HG02588 (cell line): Measurements from ENCODE around the gene TLDC2.
"Not testable (repeated sequence)": the region's sequence is repeated elsewhere in the genome, so short reads cannot be mapped to it uniquely, and the experiment has no call there.

Experiments used
- ATAC-seq: cut with Tn5 transposase; IDR thresholded peaks from one replicate; pipeline ENCODE4 v1.9.1; 2021; ENCODE audit warnings: mild to moderate bottlenecking, moderate library complexity; ENCODE audit not compliant: unreplicated experiment

TLDC2 gene

DNA sequence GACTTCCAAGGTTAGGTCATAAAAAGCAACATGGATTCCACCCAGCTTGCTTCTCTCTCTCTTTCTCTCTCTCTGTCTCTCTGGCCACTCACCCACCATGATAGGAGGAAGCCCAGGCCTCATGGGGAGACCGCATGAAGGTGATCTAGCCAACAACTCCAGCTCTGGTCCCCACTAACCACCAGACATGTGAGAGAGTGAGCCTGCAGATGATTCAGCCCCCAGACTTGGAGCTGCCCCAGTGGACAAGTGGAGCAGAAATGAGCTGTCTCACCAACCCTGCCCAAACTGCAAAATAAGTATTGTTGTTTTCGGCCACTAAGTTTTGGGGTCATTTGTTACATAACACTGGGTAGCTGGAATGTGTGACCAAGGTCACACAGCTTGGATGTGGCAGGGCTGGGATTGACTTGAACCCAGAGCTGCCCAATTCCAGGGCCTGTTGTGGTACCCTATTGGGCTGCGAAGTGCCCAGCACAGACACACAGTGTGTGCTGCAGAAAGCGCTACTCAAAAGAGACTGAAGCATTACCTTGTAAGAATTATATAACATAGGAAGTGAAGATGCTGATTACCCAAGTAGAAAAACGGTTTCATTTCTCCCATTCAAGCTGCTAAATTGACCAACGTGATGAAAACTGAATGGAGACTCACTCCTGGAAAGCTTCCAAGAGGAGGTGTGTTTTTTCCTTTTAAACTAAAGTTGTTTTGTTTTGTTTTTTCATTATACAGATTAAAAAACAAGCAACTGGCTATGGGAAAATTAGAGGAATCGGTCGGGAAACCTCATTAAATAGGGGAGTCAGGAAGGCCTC is 9.1 kb upstream of the TLDC2 start:
- ATAC-seq, result no peak

DNA sequence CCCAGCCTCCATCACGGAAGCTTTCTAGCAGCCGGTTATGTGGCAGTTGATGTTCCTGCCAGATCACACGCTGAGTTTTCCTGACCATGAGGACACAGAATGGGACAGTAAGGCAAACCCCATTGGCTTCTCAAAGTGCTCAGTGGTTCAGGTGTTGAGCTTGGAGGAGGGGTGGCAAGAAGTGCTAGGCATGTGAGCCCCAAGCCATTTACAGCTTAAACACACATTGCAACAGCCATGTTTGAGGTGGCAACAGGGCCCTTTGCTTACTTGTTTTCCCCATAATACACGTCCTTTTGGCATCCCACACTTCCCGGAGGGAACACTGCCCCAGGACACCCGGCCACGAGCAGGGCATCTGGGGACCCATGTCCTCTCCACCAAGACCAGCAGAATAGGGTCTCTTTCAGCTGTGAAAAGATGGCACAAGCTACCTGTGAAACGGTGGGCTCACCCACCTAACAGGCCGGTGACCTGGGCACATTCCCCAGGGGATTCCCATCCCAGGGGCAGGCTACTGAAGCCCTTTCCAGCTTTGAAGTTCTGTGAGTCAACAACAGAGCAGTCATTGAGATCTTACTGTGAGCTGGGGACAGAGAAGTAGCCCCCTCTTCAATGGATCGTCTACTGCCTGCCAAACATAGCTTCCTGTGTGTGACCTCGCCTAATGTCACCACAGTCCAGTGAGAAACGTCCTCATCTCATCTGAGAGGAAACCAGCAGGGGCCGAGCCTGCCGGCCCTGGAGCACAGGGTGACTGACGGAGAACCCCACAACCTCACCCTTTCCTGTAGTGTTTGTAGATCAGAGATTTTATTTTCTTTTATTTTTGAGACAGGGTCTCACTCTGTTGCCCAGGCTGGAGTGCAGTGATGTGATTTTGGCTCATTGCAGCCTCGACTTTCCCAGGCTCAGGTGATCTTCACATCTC is 4.0 kb upstream of the TLDC2 start:
- ATAC-seq, result no peak

DNA sequence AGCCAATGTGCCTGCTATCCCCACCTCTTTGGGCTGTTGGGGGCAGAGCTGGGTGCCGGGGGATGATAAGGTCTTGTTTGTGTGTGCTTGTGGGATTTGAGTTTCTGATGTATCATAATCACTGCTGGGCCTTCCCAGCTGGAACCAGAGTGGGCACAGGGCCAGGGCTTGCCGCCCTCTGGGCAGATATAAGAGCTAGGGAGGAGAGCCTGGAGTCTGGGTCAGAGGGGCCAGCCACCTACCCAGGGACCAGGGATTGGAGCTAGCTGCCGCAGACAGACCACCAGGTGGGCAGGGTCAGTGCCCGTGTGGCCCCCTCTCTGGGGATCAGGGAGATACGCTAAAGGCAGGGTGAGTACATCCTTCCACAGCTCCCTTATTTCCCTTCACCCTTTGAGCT is 3.1 kb upstream of the TLDC2 start:
- no peak for ATAC-seq

DNA sequence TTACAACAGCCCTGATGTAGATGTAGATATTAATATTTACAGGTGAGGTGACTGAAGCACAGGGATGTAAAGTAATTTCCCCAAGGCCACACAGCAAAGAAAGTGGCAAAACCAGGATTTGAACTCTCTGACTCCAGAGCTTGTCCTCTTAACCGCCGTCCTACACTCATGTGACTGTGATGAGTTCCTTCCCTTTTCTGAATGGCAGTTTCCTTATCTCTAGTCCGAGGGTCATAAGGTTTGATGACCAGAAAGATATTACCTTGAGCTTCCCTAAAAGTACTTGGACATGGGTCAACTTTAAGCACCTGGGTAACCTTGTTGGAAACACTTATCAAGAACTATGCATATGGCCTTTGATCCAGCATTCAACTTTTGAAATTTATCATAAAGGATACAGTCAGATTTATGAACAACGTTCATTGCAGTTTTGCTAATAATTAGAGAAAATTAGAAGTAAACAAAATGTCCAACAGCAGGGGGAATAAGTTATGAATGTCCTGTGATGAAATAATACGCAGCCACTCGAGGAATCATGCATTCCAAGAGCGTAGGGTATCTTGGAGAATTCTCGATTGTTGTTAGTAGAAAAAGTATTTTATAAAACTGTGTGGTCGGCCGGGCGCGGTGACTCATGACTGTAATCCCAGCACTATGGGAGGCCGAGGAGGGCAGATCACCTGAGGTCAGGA is 2.3 kb upstream of the TLDC2 start:
- ATAC-seq, result no peak

DNA sequence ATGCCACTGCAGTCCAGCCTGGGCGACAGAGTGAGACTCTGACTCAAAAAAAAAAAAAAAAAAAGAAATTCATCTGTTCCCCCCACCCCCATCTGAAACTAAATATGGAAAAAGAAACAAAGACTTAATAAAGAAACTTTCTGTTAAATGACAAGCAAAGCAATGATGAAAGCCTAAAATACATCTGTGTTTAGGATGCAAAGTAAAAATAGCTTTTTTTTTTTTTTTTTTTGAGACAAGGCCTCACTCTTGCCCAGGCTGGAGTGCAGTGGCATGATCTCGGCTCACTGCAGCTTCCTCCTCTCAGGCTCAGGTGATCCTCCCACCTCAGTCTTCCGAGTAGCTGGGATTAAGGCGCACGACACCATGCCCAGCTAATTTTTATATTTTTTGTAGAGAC is 845 bp upstream of the TLDC2 start:
- not testable (repeated sequence) for ATAC-seq

DNA sequence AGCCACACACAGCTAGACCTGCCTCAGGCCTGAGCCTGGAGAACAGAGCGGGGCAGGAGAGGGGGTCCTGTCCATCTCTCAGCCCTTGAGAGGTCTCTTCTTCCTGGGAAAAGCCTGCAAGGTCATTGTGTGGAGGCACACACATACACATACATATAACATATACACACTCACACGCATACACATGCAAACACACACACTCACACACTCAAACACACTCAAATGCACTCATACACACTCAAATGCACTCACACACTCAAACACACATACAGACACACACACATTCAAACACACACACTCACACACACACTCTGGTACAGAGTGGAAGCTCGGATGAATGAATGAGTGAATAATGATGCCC is 515 bp downstream of the TLDC2 start:
- no peak for ATAC-seq

DNA sequence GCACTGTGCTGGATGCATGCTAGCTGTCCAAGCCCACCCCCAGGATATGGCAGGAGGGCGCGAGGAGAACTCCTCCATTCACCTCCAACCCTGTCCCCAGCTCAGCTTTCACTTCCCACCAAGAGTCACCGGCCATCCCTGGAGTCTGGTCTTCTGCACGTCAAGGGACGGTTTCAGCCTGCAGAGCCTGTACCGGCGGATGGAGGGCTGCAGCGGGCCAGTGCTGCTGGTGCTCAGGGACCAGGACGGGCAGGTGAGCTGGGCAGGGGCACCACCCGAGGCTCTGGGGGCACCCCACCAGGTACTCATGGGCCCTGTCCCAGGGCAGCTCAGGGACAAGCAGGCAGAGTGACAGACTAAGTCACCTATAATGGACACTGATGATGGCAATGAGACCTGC is 3.0 kb downstream of the TLDC2 start:
- ATAC-seq, result no peak

DNA sequence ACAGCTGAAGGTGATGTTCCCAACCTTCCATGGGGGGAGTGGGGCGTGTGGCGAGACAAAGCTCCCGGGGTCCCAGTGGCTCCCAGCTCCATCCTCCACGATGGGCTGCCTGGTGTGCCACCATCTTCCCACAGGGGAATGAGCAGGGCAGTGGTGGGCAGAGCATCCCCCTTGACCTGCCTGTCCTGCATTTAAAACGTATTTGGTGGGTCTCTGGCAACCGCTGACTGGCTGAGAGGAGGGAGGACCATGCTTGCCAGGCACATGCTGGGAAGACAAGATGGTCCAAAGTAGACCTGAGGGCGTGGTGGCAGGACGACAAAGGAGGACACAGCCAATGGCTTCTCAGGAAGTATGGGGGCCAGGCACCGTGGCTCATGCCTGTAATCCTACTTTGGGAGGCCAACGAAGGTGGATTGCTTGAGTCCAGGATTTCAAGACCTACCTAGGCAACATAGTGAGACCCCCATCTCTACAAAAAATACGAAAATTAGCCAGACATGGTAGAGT is 4.9 kb downstream of the TLDC2 start:
- no peak for ATAC-seq

DNA sequence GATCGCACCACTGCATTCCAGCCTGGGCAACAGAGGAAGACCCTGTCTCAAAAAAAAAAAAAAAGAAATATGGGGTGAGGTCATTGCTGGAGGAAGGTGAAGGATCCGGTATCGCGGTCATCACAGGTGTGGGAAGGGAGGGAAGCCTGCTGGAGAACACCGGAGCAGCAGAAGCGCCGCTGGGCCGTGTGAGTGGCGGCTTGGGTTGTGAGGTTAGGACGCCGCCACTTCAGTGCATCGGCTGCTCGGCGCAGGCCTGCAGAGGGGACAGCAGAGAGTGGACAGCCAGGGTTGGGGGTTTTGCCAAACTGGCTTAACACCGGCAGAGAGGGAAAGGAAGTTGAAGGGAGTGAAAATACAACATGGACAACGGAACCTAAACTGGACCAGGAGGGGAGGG is 5.4 kb downstream of the TLDC2 start:
- ATAC-seq, result no peak

DNA sequence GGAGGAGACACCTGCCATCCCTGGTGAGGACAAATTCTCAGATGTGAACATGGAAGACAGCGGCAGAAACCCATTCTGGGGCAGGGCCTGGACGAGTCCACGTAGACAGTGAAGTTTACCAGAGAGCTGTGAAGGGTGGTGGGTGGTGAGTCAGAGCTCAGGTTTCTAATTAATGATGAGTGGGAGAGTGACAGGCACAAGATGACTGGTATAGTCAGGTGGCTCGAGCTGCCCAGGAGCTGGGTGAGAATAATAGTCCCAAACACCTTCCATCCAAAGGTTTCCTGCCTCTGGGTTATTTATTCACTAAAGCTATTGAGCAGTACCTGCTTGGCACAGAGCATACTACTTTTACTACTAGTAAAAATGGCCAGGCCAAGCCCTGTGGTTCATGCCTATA is 6.0 kb downstream of the TLDC2 start:
- ATAC-seq, result no peak

DNA sequence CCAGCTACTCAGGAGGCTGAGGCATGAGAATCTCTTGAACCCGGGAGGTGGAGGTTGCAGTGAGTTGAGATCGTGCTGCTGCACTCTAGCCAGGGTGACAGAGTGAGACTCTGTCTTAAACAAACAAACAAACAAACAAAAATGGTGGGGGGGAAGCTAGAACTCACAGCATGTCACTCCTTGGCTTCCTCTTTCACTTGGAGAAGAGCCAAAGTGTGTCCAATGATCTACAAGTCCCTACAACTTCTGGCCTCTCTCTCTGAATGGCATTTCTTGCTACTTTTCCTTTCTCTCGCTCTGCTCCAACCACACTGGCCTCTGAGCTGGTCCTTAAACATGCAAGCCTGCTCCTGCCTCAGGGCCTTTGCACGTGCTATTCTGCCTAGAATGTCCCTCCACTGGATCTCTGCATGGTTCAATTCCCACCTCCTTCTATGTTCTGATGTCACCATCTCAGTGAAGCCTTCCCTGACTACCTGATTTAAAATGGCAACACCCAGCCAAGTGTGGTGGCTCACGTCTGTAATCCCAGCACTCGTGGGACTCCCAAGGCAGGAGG is 8.1 kb downstream of the TLDC2 start:
- ATAC-seq, result no peak

DNA sequence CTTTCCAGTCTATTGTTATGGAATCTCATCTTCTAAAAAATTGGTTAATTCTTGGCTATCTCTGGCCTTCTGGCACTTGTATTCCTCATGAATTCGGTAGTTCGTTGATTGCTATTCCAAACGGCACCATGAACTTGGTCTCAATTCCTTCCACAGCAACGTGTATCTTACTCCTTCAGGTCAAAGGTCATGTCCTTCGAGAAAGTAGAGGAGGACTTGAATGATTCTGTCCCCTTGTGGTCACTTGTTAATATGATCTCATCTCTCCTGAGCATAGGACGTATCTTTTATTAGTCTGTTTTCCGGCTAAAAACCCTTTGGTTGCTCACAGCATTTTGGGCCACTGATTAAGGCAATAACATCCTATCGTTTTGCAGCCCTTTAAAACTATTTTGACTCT is 9.4 kb downstream of the TLDC2 start:
- no peak for ATAC-seq

DNA sequence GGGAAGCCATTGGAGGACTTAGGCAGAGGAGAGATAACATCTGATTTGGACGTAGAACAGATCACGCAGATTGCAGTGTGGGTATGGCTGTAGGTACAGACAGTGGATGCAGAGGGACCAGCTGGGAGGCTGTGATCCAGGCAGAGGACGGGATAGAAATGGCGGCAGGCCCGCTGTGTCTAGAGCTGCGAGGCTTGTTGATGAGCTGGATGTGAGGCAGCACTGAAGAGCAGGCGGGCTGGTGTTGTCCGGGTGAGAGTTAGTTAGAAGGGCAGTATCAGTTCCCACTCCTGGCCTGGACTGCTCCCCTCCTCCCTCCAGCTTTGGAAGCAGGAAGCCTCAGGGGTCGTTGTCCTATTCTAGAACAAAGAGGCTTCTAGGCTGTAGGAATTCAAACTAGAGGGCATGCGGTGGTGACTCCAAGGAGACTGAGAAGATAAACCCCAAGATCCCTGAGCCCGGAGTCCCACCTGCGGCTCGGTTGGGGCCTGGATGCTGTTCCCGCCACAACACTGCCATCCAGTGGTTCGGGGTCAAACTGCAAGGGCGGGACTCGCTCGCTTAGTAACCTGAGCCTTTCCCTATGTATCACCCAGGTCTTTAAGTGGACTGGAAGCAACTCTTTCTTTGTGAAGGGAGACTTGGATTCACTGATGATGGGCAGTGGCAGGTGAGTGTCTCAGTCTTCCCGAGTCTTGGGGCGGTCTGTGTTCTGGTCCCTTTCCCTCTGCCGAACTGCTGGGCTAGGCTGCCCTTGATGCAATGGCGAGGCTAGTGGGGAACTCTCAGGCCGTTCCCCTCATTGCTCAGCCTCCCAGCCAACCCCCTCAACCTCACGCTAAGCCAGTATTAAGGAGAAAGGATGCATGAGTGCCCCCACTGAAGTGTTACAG is 11.2 kb downstream of the TLDC2 start:
- no peak for ATAC-seq

DNA sequence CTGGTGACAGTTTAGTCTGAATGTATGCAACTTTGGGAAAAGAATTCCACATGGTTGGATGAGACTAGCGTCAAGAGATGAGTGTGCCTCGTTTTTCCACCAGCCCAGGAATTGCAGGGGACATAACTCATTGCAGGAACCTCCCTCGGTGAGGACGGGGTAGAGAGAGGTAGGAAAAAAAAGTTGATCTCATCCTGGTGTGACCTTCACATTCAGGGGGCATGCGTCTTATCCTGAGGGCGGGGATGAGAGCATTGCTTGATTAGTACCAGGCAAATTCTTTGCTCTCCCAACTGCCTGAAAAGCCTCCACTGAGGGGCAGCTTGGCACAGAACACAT is 11.8 kb downstream of the TLDC2 start:
- no peak for ATAC-seq

DNA sequence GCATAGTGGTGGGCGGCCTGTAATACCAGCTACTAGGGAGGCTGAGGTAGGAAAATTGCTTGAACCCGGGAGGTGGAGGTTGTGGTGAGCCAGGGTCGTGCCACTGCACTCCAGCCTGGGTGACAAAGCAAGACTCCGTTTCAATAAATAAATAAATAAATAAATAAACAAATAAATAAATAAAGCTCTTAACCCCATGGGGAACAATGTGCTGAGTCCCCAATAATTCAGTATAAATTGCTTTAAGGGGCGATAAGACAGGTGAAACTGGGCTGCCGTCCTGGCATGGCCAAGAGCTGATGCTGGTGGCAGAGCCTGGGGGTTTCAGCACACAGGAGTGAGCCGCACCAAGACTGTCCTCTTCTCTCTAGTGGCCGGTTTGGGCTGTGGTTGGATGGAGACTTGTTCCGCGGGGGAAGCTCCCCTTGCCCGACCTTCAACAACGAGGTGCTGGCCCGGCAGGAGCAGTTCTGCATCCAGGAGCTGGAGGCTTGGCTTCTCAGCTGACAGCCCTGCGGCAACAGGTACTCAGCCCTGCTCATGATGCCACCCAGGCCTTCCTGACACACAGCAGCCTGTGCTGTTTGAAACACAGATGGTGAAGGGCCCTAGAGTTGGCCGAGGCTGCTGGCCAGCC is 13.1 kb downstream of the TLDC2 start:
- no peak for ATAC-seq

DNA sequence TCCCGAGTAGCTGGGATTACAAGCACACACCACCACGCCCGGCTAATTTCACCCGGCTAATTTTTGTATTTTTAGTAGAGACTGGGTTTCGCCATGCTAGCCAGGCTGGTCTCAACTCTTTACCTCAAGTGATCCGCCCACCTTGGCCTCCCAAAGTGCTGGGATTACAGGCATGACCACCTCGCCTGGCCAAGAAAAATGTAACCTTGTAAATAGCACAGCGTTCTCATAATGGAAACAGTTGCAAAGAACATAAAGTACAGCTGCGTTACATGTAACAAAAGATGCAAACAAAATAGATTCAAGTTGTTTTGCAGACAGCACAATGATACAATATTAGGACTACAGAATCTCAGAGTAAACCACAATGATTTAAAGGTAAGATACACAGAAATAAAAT is 14.6 kb downstream of the TLDC2 start:
- no peak for ATAC-seq

DNA sequence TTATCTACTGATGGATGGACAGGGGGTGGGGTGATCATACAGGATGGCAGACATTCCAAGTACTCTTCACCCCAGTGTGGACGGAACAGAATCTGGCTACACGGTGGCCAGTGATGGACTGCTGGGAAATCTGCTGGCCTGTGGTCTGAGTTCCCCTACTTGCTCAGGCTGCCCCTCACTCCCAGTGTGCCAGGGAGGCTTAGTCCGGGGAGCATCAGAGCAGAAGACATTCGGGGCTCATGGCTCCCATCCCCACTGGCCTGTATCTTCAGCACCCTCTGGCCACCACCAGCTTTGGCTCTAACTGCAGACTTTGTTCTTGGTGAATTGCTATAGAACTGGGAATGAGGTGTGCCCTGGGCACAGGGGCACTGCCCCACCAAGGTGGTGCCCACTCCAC is 15.3 kb downstream of the TLDC2 start:
- no peak for ATAC-seq

DNA sequence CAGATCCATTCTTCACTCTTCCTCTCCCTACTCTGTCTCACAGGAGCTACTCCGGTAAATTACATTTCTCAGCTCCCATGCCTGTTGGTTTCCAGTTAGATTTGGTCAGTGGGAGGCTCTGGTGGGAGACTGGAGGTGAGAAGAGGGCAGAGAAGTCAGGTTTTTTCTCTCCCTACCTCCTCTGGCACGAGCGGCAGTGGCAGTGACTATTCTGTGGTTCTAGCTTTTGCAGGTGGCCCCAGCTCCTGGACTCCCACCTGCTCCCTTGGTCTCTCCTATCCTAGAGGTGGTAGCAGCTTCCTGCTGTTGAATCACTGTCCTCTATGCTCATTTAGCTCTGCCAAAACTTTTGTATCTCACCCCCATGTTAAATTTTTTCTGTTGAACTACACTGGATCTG is 17.9 kb downstream of the TLDC2 start:
- ATAC-seq, result no peak

DNA sequence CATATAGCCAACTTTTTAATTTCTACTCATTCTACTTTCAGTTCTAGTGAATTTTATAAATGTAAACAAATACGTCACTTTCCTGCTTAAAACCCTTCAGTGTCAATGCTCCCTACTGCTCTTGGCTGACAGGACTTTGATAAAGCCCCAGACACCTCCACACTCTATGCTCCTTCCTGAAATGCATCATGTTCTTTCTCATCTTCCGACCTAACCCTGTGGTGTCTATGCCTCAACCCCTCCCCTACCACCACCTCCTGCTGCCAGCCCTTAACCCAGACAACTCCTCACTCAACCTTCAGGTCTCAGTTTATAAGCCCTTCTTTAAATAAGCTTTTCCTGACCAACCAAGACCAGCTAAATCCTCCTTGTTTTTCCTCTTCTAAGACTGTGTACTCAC is 19.1 kb downstream of the TLDC2 start:
- ATAC-seq, result no peak

DNA sequence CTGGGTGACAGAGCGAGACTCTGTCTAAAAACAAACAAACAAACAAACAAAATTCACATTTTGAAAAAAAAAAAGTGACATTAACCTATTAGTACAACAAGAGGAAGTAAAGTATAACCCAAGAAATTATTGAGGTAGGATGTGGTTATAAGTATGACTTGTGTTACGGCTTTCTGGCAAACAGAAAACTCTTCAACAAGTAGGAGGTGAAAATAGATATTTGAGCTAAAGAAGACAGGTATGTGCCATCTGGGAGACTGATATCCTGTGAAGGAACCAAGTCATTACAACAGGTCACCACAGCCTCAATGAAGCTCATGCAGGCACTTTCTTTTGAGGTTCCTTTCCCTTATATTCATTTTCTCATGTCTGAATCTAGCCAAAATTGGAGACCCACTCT is 28.8 kb downstream of the TLDC2 start:
- ATAC-seq, result no peak
